A549 (cell line): Measurements from ENCODE around the gene C1GALT1. TPM values are rescaled to one million over a fixed set of nuclear protein-coding genes. Genes with fewer than 3 reads are reported as not detected.

Source experiments
- ATAC-seq, 2 experiments: fragments of 200-7000 bp in 1 of 2; fragments of >200 bp in 1 of 2; cut with Nextera tagmentation in 1 of 2; cut with Tn5 transposase in 1 of 2; 3 replicates each; pipeline versions ENCODE4 v1.8.0 to v1.9.1; 2018 to 2020; ENCODE audit warnings: mild to moderate bottlenecking in 1 of 2, moderate library complexity in 1 of 2
- CTCF ChIA-PET: fragments of 300-600 bp; sonication (Branson Sonifier 250); formaldehyde crosslinking; extraction: SDS; loops from one replicate; lab custom pipeline; 2021; ENCODE audit warnings: antibody characterized with exemption, inconsistent platforms; lab: Yijun Ruan, JAX
- POLR2A ChIA-PET: fragments of 350-600 bp; formaldehyde crosslinking; extraction: SDS; loops from one replicate; lab custom pipeline; 2021; ENCODE audit warnings: antibody characterized with exemption, inconsistent platforms; lab: Yijun Ruan, JAX
- DNase-seq, 2 experiments: peaks; one replicate each; pipeline versions ENCODE4 v3.0.0 to v3.0.0-alpha.2; 2011 to 2016; ENCODE audit warnings: low read depth in 1 of 2, low spot score in 1 of 2
- FAIRE-seq: peaks from 2 replicates; lab custom pipeline; 2011; peaks lifted over from hg19 to GRCh38; lab: Jason Lieb, UNC
- H3K27ac ChIP-seq, 2 experiments: fragments of >200 bp; sonication (Bioruptor Twin); formaldehyde crosslinking; 3 replicates each; pipeline ENCODE4 v1.5.1; 2016 to 2017
- H3K4me1 ChIP-seq: fragments of >200 bp; sonication (Bioruptor Twin); formaldehyde crosslinking; 3 replicates; pipeline ENCODE4 v1.6.1; 2016
- H3K4me2 ChIP-seq: fragments of >200 bp; sonication (Bioruptor Twin); formaldehyde crosslinking; 3 replicates; pipeline ENCODE4 v1.6.1; 2016
- H3K4me3 ChIP-seq: fragments of >200 bp; sonication (Bioruptor Twin); formaldehyde crosslinking; 3 replicates; pipeline ENCODE4 v1.5.1; 2016
- H3K9me3 ChIP-seq: fragments of >200 bp; sonication (Bioruptor Twin); formaldehyde crosslinking; 3 replicates; pipeline ENCODE4 v1.6.1; 2016
- BHLHE40 ChIP-seq: IDR thresholded peaks from 2 replicates; pipeline ENCODE4 v1.6.1; 2012; ENCODE audit warnings: low read depth, low read length, inconsistent platforms
- CBX2 ChIP-seq: fragments of 200-600 bp; sonication (generic); IDR thresholded peaks from 2 replicates; pipeline ENCODE4 v1.6.1; 2016; ENCODE audit warnings: low read depth, mild to moderate bottlenecking, borderline replicate concordance
- CHD2 ChIP-seq: fragments of 150-350 bp; IDR thresholded peaks from 2 replicates; pipeline ENCODE4 v1.6.1; 2014; ENCODE audit warnings: low read length; ENCODE audit not compliant: partially characterized antibody
- EHF ChIP-seq: fragments of 250-450 bp; sonication (Bioruptor Pico); IDR thresholded peaks from 2 replicates; pipeline ENCODE4 v1.5.0; 2020; ENCODE audit warnings: mild to moderate bottlenecking
- EHMT2 ChIP-seq: fragments of 200-600 bp; sonication (generic); IDR thresholded peaks from 2 replicates; pipeline ENCODE4 v1.6.1; 2016; ENCODE audit warnings: antibody characterized with exemption, low read depth, mild to moderate bottlenecking, moderate library complexity
- EP300 ChIP-seq, 2 experiments: fragments of >200 bp; sonication (Bioruptor Twin); formaldehyde crosslinking; IDR thresholded peaks; 2 replicates in 1 of 2; 3 replicates in 1 of 2; pipeline ENCODE4 v1.6.1; 2016 to 2017
- FOSL2 ChIP-seq, 2 experiments: fragments of 450-650 bp in 1 of 2; fragments of >200 bp in 1 of 2; sonication (Bioruptor Twin) in 1 of 2; formaldehyde crosslinking; IDR thresholded peaks; 2 replicates each; pipeline versions ENCODE4 v1.5.0 to v1.6.1; 2016 to 2020; ENCODE audit warnings: mild to moderate bottlenecking in 1 of 2, moderate library complexity in 1 of 2
- GATA3 ChIP-seq: IDR thresholded peaks from 2 replicates; pipeline ENCODE4 v1.6.1; 2012; ENCODE audit warnings: borderline replicate concordance
- HOXB13 ChIP-seq: fragments of 250-450 bp; sonication (Bioruptor Pico); IDR thresholded peaks from 2 replicates; pipeline ENCODE4 v1.5.0; 2020; ENCODE audit warnings: low read depth, mild to moderate bottlenecking, moderate library complexity
- HOXB5 ChIP-seq: fragments of 250-450 bp; sonication (Bioruptor Pico); IDR thresholded peaks from 2 replicates; pipeline ENCODE4 v1.5.0; 2020; ENCODE audit warnings: mild to moderate bottlenecking, moderate library complexity
- KDM1A ChIP-seq: fragments of 200-600 bp; sonication (generic); IDR thresholded peaks from 2 replicates; pipeline ENCODE4 v1.6.1; 2016; ENCODE audit warnings: low read depth, mild to moderate bottlenecking
- KDM5A ChIP-seq: fragments of 200-600 bp; sonication (generic); IDR thresholded peaks from 2 replicates; pipeline ENCODE4 v1.6.1; 2016; ENCODE audit warnings: antibody characterized with exemption, mild to moderate bottlenecking
- MAFK ChIP-seq: fragments of 450-650 bp; IDR thresholded peaks from 2 replicates; pipeline ENCODE4 v1.6.1; 2014; ENCODE audit not compliant: partially characterized antibody
- MYC ChIP-seq: IDR thresholded peaks from 2 replicates; pipeline ENCODE4 v1.6.1; 2012; ENCODE audit warnings: mild to moderate bottlenecking, inconsistent platforms, low read length, improper control_type of control experiment, borderline replicate concordance
- NR3C1 ChIP-seq: fragments of >200 bp; sonication (Bioruptor Twin); formaldehyde crosslinking; IDR thresholded peaks from 3 replicates; pipeline ENCODE4 v1.6.1; 2017
- PHF8 ChIP-seq: fragments of 200-600 bp; sonication (generic); IDR thresholded peaks from 2 replicates; pipeline ENCODE4 v1.6.1; 2016; ENCODE audit warnings: low read depth, mild to moderate bottlenecking, antibody characterized with exemption, moderate library complexity, borderline replicate concordance
- RARB ChIP-seq: fragments of 250-450 bp; sonication (Bioruptor Pico); IDR thresholded peaks from 2 replicates; pipeline ENCODE4 v1.8.0; 2021; ENCODE audit warnings: mild to moderate bottlenecking, moderate library complexity
- RFX5 ChIP-seq: fragments of 450-650 bp; IDR thresholded peaks from 2 replicates; pipeline ENCODE4 v1.7.1; 2014; ENCODE audit warnings: antibody characterized with exemption, mild to moderate bottlenecking, moderate library complexity
- SMC3 ChIP-seq: fragments of >200 bp; sonication (Bioruptor Twin); formaldehyde crosslinking; IDR thresholded peaks from 3 replicates; pipeline ENCODE4 v1.6.1; 2018; ENCODE audit warnings: inconsistent platforms
- ZSCAN20 ChIP-seq: fragments of 250-450 bp; sonication (Bioruptor Pico); IDR thresholded peaks from 2 replicates; pipeline ENCODE4 v1.8.0; 2022; ENCODE audit warnings: mild to moderate bottlenecking, moderate library complexity
- WGBS: methylation state at CpG from one replicate; pipeline ENCODE4 v1.1.6; 2017; ENCODE audit errors: missing lambda C conversion rate; 5-methylcytosine and 5-hydroxymethylcytosine counted together
- polyA plus RNA-seq, 4 experiments: library from polyadenylated mRNA; depleted of rRNA in 3 of 4; stranded (reverse); fragments of >200 nt; fragmentation: RNase III in 1 of 4; extraction: RNeasy Plus Mini Kit Qiagen cat#74134 plus additional on column Dnase treatment in 1 of 4; gene quantifications; 2 replicates in 3 of 4; 3 replicates in 1 of 4; pipeline ENCODE4 v1.2.3, GENCODE V29; 2011 to 2017
- TF ChIP-seq, protein P1 (sequence below): fragments of >200 bp; sonication (Bioruptor Twin); formaldehyde crosslinking; IDR thresholded peaks from 3 replicates; pipeline ENCODE4 v1.5.1; 2016
- TF ChIP-seq, protein P2 (sequence below): IDR thresholded peaks from 2 replicates; pipeline ENCODE4 v1.6.1; 2012; ENCODE audit warnings: low read depth, borderline replicate concordance
- TF ChIP-seq, protein P3 (sequence below): IDR thresholded peaks from 2 replicates; pipeline ENCODE4 v1.6.1; 2012
- TF ChIP-seq, protein P4 (sequence below): IDR thresholded peaks from 2 replicates; pipeline ENCODE4 v1.6.1; 2012
- TF ChIP-seq, protein P5 (sequence below): fragments of 450-650 bp; IDR thresholded peaks from 2 replicates; pipeline ENCODE4 v1.6.1; 2014; ENCODE audit warnings: antibody characterized with exemption

The C1GALT1 gene
- polyA plus RNA-seq, 2 of the 4 experiments (the other 2 are of a cell fraction) = 24.1 to 50.1 TPM

DNA sequence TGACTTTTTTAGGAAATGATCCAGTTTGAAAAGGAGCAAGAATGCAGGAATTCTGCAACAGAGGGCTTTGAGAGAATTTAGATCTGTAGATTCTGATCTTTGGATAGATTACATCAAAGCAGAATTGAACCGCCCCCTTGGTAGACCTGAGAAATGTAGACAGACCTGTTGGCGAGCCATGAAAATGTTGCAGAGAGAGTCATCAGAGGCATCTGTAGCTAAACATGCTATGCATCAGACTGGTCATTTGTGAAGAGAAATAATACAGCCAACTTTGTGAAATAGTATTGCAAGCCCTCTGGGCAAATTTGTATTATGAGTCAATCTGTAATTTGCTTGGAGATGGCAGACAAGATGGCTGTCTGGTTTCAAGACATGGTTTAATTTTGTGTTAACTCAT lies 4.3 kb upstream of the C1GALT1 start:
- ATAC-seq (no peak), FAIRE-seq (no peak), DNase-seq (no peak)
- Histone ChIP-seq H3K9me3 (peaks cover 25% of the 10 kb centered on the region), H3K4me3 (no peak overlapping the region), H3K4me2 (peak overlapping the region; percentile 66), H3K4me1 (peaks cover 45% of the 10 kb centered on the region), H3K27ac (peak overlapping the region; percentile 61 to 84)
- WGBS = 92% methylated on average over 2 of the region's 2 CpGs
- ChIA-PET CTCF (interaction anchor here (4.5 kb wide), 1 partner anchor 75 kb away, joined by 23 read pairs; no protein-coding TSS in a partner anchor), POLR2A (no interaction called here)
- no peak for TF ChIP-seq HOXB13
- TF ChIP-seq EHMT2 = no peak
- no peak for TF ChIP-seq KDM1A
- no peak for TF ChIP-seq RFX5
- TF ChIP-seq BHLHE40 = no peak
- TF ChIP-seq, protein P1, sequence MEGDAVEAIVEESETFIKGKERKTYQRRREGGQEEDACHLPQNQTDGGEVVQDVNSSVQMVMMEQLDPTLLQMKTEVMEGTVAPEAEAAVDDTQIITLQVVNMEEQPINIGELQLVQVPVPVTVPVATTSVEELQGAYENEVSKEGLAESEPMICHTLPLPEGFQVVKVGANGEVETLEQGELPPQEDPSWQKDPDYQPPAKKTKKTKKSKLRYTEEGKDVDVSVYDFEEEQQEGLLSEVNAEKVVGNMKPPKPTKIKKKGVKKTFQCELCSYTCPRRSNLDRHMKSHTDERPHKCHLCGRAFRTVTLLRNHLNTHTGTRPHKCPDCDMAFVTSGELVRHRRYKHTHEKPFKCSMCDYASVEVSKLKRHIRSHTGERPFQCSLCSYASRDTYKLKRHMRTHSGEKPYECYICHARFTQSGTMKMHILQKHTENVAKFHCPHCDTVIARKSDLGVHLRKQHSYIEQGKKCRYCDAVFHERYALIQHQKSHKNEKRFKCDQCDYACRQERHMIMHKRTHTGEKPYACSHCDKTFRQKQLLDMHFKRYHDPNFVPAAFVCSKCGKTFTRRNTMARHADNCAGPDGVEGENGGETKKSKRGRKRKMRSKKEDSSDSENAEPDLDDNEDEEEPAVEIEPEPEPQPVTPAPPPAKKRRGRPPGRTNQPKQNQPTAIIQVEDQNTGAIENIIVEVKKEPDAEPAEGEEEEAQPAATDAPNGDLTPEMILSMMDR = no peak
- TF ChIP-seq, protein P2, sequence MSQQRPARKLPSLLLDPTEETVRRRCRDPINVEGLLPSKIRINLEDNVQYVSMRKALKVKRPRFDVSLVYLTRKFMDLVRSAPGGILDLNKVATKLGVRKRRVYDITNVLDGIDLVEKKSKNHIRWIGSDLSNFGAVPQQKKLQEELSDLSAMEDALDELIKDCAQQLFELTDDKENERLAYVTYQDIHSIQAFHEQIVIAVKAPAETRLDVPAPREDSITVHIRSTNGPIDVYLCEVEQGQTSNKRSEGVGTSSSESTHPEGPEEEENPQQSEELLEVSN = no peak
- no peak for TF ChIP-seq GATA3
- TF ChIP-seq, protein P3, sequence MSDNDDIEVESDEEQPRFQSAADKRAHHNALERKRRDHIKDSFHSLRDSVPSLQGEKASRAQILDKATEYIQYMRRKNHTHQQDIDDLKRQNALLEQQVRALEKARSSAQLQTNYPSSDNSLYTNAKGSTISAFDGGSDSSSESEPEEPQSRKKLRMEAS = no peak
- TF ChIP-seq MAFK = no peak
- TF ChIP-seq, protein P4, sequence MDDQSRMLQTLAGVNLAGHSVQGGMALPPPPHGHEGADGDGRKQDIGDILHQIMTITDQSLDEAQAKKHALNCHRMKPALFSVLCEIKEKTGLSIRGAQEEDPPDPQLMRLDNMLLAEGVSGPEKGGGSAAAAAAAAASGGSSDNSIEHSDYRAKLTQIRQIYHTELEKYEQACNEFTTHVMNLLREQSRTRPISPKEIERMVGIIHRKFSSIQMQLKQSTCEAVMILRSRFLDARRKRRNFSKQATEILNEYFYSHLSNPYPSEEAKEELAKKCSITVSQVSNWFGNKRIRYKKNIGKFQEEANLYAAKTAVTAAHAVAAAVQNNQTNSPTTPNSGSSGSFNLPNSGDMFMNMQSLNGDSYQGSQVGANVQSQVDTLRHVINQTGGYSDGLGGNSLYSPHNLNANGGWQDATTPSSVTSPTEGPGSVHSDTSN = no peak
- TF ChIP-seq FOSL2 (IDR thresholded peaks at IDR 0.05) = no peak
- TF ChIP-seq FOSL2 (CRISPR knock-in tag; IDR thresholded peaks at IDR 0.05) = no peak
- no peak for TF ChIP-seq SMC3
- no peak for TF ChIP-seq KDM5A
- no peak for TF ChIP-seq RARB (CRISPR knock-in tag)
- no peak for TF ChIP-seq HOXB5 (CRISPR knock-in tag)

DNA sequence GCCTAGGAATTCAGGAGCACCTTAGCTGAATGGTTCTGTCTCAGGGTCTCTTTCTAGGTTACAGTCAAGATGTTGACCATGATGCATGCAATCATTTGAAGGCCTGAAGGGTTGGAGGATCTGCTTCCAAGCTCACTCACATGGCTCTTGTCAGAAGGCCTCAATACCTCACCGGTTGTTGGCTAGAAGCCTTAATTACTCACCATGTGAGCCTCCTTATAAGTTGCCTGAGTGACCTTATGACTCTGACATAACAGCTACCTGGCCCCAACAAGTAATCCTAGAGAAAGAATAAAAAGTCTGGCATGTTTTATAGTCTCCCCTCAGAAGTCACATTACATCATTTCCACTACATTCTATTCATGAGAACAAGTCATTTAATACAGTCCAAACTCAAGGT lies 3.4 kb upstream of the C1GALT1 start:
- peak in 1 of 2 experiments; percentile 18 for DNase-seq
- H3K9me3 ChIP-seq = peaks cover 19% of the 10 kb centered on the region
- FAIRE-seq = no peak
- peak overlapping the region; percentile 6; the same call in 1 of the 3 replicates for H3K4me2 ChIP-seq
- no peak for ATAC-seq
- H3K27ac ChIP-seq = peak overlapping the region; percentile 16 to 84; a peak in 4 of 6 replicates
- H3K4me1 ChIP-seq = peaks cover 47% of the 10 kb centered on the region
- WGBS = 20% methylated on average over 1 of the region's 1 CpG
- ChIA-PET POLR2A (no interaction called here), CTCF (interaction anchor here (1.0 to 1.6 kb wide), 2 partner anchors 76 to 245 kb away, joined by 4 to 5 read pairs; no protein-coding TSS in a partner anchor)
- no peak overlapping the region for H3K4me3 ChIP-seq
- no peak for TF ChIP-seq CHD2
- TF ChIP-seq MYC = no peak
- no peak for TF ChIP-seq PHF8
- TF ChIP-seq EHF = no peak
- no peak for TF ChIP-seq HOXB13
- TF ChIP-seq, protein P2 = no peak
- TF ChIP-seq, protein P5, sequence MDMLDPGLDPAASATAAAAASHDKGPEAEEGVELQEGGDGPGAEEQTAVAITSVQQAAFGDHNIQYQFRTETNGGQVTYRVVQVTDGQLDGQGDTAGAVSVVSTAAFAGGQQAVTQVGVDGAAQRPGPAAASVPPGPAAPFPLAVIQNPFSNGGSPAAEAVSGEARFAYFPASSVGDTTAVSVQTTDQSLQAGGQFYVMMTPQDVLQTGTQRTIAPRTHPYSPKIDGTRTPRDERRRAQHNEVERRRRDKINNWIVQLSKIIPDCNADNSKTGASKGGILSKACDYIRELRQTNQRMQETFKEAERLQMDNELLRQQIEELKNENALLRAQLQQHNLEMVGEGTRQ = no peak
- TF ChIP-seq ZSCAN20 = no peak
- TF ChIP-seq CBX2 = no peak
- no peak for TF ChIP-seq EP300 (IDR thresholded peaks at IDR 0.05)
- no peak for TF ChIP-seq NR3C1
- no peak for TF ChIP-seq SMC3
- TF ChIP-seq, all 56 proteins: peak for 0
